PFSK-1 (cell line): Measurements from ENCODE around the gene TUBA4B.

Experiments used
- POLR2AphosphoS5 ChIP-seq: IDR thresholded peaks from 2 replicates; pipeline ENCODE4 v1.6.1; 2012; ENCODE audit warnings: low read depth, mild to moderate bottlenecking, control low read depth, low read length, moderate library complexity
- REST ChIP-seq, 2 experiments: IDR thresholded peaks; 2 replicates each; pipeline versions ENCODE4 v1.6.1 to v1.8.0; 2011 to 2012; ENCODE audit warnings: low read depth in 2 of 2, low read length in 2 of 2, control low read depth in 1 of 2, inconsistent platforms in 1 of 2, mild to moderate bottlenecking in 1 of 2, moderate library complexity in 1 of 2; ENCODE audit not compliant: insufficient read depth in 1 of 2
- SIN3A ChIP-seq: IDR thresholded peaks from 2 replicates; pipeline ENCODE4 v1.6.1; 2012; ENCODE audit warnings: mild to moderate bottlenecking, low read length, moderate library complexity, borderline replicate concordance; ENCODE audit not compliant: insufficient read depth
- TAF1 ChIP-seq: IDR thresholded peaks from 2 replicates; pipeline ENCODE4 v1.6.1; 2012; ENCODE audit warnings: low read length, control low read depth, borderline replicate concordance; ENCODE audit not compliant: insufficient read depth

- TF ChIP-seq SIN3A (no peak), REST (IDR thresholded peaks at IDR 0.05; ENCODE audit: insufficient read depth in 1 of 2, low read depth in 2 of 2, low read length in 2 of 2) (no peak), TAF1 (no peak), POLR2AphosphoS5 (no peak)
Observed at GRCh38 chr2:219219784-219220532, 33.1 kb upstream of the TUBA4B start.
